ENCODE data around the gene POLR1F. TPM values are rescaled to one million over a fixed set of nuclear protein-coding genes. Genes with fewer than 3 reads are reported as not detected.

The POLR1F gene
- total and polyA plus RNA-seq, 4 donors: 3.1 to 15.3 (median 8.3) TPM

- no peaks in the 10 kb centered on the region for H3K27me3 ChIP-seq (ENCODE audit: control insufficient read depth in 4 of 4, insufficient read depth in 4 of 4, low read length in 3 of 4)
- H3K9ac ChIP-seq (ENCODE audit: low read depth in 1 of 2, low read length in 2 of 2): no peak overlapping the region
- TF ChIP-seq REST (IDR thresholded peaks at IDR 0.05) (no peak), TAF1 (conservative IDR thresholded peaks at IDR 0.05) (no peak), NR2F2 (IDR thresholded peaks at IDR 0.05) (no peak), GABPA (IDR thresholded peaks at IDR 0.05 in 1 of 2, conservative IDR thresholded peaks at IDR 0.05 in 1 of 2) (no peak), SP1 (IDR thresholded peaks at IDR 0.05) (no peak), ATF3 (IDR thresholded peaks at IDR 0.05) (no peak), HNF4G (IDR thresholded peaks at IDR 0.05) (no peak), RXRA (IDR thresholded peaks at IDR 0.05) (no peak), FOXA2 (IDR thresholded peaks at IDR 0.05) (no peak), MAX (IDR thresholded peaks at IDR 0.05) (no peak)
- no peak for DNase-seq (ENCODE audit: low spot score)
- H3K4me3 ChIP-seq (ENCODE audit: low read depth in 1 of 3, low read length in 3 of 3): no peak overlapping the region
- no peaks in the 10 kb centered on the region for H3K4me1 ChIP-seq (ENCODE audit: control insufficient read depth in 4 of 4, insufficient read depth in 4 of 4, low read length in 3 of 4)
- no peak overlapping the region for H3K27ac ChIP-seq (ENCODE audit: low read depth in 1 of 2, low read length in 2 of 2)
- peaks cover 0 to 12% (median 6%) of the 10 kb centered on the region in 4 donors for H3K36me3 ChIP-seq (ENCODE audit: control insufficient read depth in 4 of 4, insufficient read depth in 3 of 4, low read depth in 1 of 4, low read length in 3 of 4)
- H3K9me3 ChIP-seq (ENCODE audit: control insufficient read depth in 4 of 4, low read length in 3 of 4): no peaks in the 10 kb centered on the region
Observed at GRCh38 chr7:19696926-19697325, 11.9 kb downstream of the POLR1F start.

GRCh38 chr7:19692111-19692828 lies 16.6 kb downstream of the POLR1F start:
- Histone ChIP-seq H3K36me3 (ENCODE audit: control insufficient read depth in 4 of 4, insufficient read depth in 3 of 4, low read depth in 1 of 4, low read length in 3 of 4) (peaks cover 0 to 2% (median under 1%) of the 10 kb centered on the region in 4 donors), H3K27ac (ENCODE audit: low read depth in 1 of 2, low read length in 2 of 2) (no peak overlapping the region), H3K9ac (ENCODE audit: low read depth in 1 of 2, low read length in 2 of 2) (no peak overlapping the region), H3K4me1 (ENCODE audit: control insufficient read depth in 4 of 4, insufficient read depth in 4 of 4, low read length in 3 of 4) (no peaks in the 10 kb centered on the region), H3K27me3 (ENCODE audit: control insufficient read depth in 4 of 4, insufficient read depth in 4 of 4, low read length in 3 of 4) (no peaks in the 10 kb centered on the region), H3K9me3 (ENCODE audit: control insufficient read depth in 4 of 4, low read length in 3 of 4) (no peaks in the 10 kb centered on the region), H3K4me3 (ENCODE audit: low read depth in 1 of 3, low read length in 3 of 3) (no peak overlapping the region)
- 95% methylated on average over 26 of the region's 26 CpGs for WGBS
- DNase-seq (ENCODE audit: low spot score): no peak
- TF ChIP-seq ATF3 (IDR thresholded peaks at IDR 0.05) (no peak), ZBTB33 (IDR thresholded peaks at IDR 0.05) (no peak), TAF1 (conservative IDR thresholded peaks at IDR 0.05) (no peak), RXRA (IDR thresholded peaks at IDR 0.05) (no peak), RAD21 (IDR thresholded peaks at IDR 0.05) (no peak), YY1 (IDR thresholded peaks at IDR 0.05) (no peak), SP1 (IDR thresholded peaks at IDR 0.05) (no peak), EGR1 (IDR thresholded peaks at IDR 0.05; ENCODE audit: low read depth in 2 of 2) (no peak), CTCF (IDR thresholded peaks at IDR 0.05; ENCODE audit: low read depth, low read length, missing input control) (no peak), REST (IDR thresholded peaks at IDR 0.05) (no peak), FOXA1 (IDR thresholded peaks at IDR 0.05) (no peak), MAX (IDR thresholded peaks at IDR 0.05) (no peak), HNF4G (IDR thresholded peaks at IDR 0.05) (no peak), FOXA2 (IDR thresholded peaks at IDR 0.05) (no peak), NR2F2 (IDR thresholded peaks at IDR 0.05) (no peak), GABPA (IDR thresholded peaks at IDR 0.05 in 1 of 2, conservative IDR thresholded peaks at IDR 0.05 in 1 of 2) (no peak), JUND (IDR thresholded peaks at IDR 0.05) (no peak), HNF4A (conservative IDR thresholded peaks at IDR 0.05) (no peak)

Data from liver (tissue), 9 donors.